OCI-LY1 (cell line): ENCODE measurements around the gene PTGES.

Experiments used
- H2AFZ ChIP-seq: fragments of 200-600 bp; sonication (generic), shearing (Covaris generic); 2 replicates; pipeline ENCODE4 v1.6.0; 2014; ENCODE audit warnings: antibody characterized with exemption, mild to moderate bottlenecking, low read length
- H3F3A ChIP-seq: fragments of 200-600 bp; sonication (generic), shearing (Covaris generic); 2 replicates; pipeline ENCODE4 v1.6.0; 2014; ENCODE audit warnings: mild to moderate bottlenecking, antibody characterized with exemption, low read length, moderate library complexity; ENCODE audit not compliant: insufficient read depth
- H3K27ac ChIP-seq: fragments of 200-600 bp; sonication (generic); 2 replicates; pipeline ENCODE4 v1.5.1; 2014; ENCODE audit warnings: low read length, mixed run types, mild to moderate bottlenecking, low read depth; ENCODE audit not compliant: poor library complexity, severe bottlenecking
- H3K27me3 ChIP-seq: fragments of 200-600 bp; sonication (generic); 2 replicates; pipeline ENCODE4 v1.6.0; 2014; ENCODE audit warnings: antibody characterized with exemption, mild to moderate bottlenecking, low read length, moderate library complexity; ENCODE audit not compliant: insufficient read depth
- H3K36me3 ChIP-seq: fragments of 200-600 bp; sonication (generic); 2 replicates; pipeline ENCODE4 v1.6.1; 2014; ENCODE audit warnings: mild to moderate bottlenecking, antibody characterized with exemption, low read length, moderate library complexity, mixed read lengths; ENCODE audit not compliant: insufficient read depth
- H3K4me1 ChIP-seq: fragments of 200-600 bp; sonication (generic); 2 replicates; pipeline ENCODE4 v1.5.1; 2014; ENCODE audit warnings: mild to moderate bottlenecking, low read length, moderate library complexity; ENCODE audit not compliant: insufficient read depth, severe bottlenecking
- H3K4me2 ChIP-seq: fragments of 200-600 bp; sonication (generic), shearing (Covaris generic); 2 replicates; pipeline ENCODE4 v1.6.1; 2014; ENCODE audit warnings: low read length
- H3K4me3 ChIP-seq: fragments of 200-600 bp; sonication (generic); 2 replicates; pipeline ENCODE4 v1.5.1; 2014; ENCODE audit warnings: low read length, low read depth, mild to moderate bottlenecking, mixed read lengths; ENCODE audit not compliant: poor library complexity, severe bottlenecking
- H3K79me2 ChIP-seq: fragments of 200-600 bp; shearing (Covaris generic); 2 replicates; pipeline ENCODE4 v1.6.1; 2016; ENCODE audit warnings: mixed run types, low read length, mixed read lengths; ENCODE audit not compliant: insufficient read depth
- H3K9ac ChIP-seq: fragments of 200-600 bp; sonication (generic), shearing (Covaris generic); 2 replicates; pipeline ENCODE4 v1.6.1; 2014; ENCODE audit warnings: mild to moderate bottlenecking, low read length, mixed read lengths
- H3K9me2 ChIP-seq: fragments of 200-600 bp; sonication (generic), shearing (Covaris generic); 2 replicates; pipeline ENCODE4 v1.6.1; 2014; ENCODE audit warnings: low read depth, mild to moderate bottlenecking, low read length, mixed read lengths
- H3K9me3 ChIP-seq: fragments of 200-600 bp; shearing (Covaris generic); 2 replicates; pipeline ENCODE4 v1.6.1; 2014; ENCODE audit warnings: low read length, mixed read lengths
- H4K20me1 ChIP-seq: fragments of 200-600 bp; sonication (generic), shearing (Covaris generic); 2 replicates; pipeline ENCODE4 v1.6.0; 2016; ENCODE audit warnings: mild to moderate bottlenecking, low read length; ENCODE audit not compliant: insufficient read depth
- CTCF ChIP-seq: fragments of 200-600 bp; sonication (generic), shearing (Covaris generic); IDR thresholded peaks from 2 replicates; pipeline ENCODE4 v1.5.1; 2017; ENCODE audit warnings: mild to moderate bottlenecking, antibody characterized with exemption, low read length, moderate library complexity, mixed read lengths
- EZH2 ChIP-seq: fragments of 200-600 bp; sonication (generic), shearing (Covaris generic); IDR thresholded peaks from 2 replicates; pipeline ENCODE4 v1.8.0; 2017; ENCODE audit warnings: borderline replicate concordance, mixed run types, mild to moderate bottlenecking, antibody characterized with exemption, low read length, moderate library complexity, mixed read lengths

PTGES gene

GRCh38 chr9:129745200-129745599 lies 7.6 kb downstream of the PTGES start:
- Histone ChIP-seq H3K4me1 (no peaks in the 10 kb centered on the region), H3K4me2 (no peak overlapping the region), H3K4me3 (no peak overlapping the region), H3K9me2 (no peaks in the 10 kb centered on the region), H3K9me3 (no peaks in the 10 kb centered on the region), H3K27ac (no peak overlapping the region), H3K27me3 (peaks cover 9% of the 10 kb centered on the region; the same call in 1 of the 2 replicates), H3K79me2 (no peaks in the 10 kb centered on the region), H4K20me1 (no peaks in the 10 kb centered on the region), H3K9ac (no peak overlapping the region), H3F3A (no peaks in the 10 kb centered on the region), H3K36me3 (no peaks in the 10 kb centered on the region), H2AFZ (no peak overlapping the region)
- TF ChIP-seq EZH2 (no peak), CTCF (no peak)

- Histone ChIP-seq H3K27me3 (peaks cover 14% of the 10 kb centered on the region; the same call in 1 of the 2 replicates), H3K4me3 (no peak overlapping the region), H2AFZ (no peak overlapping the region), H3K4me2 (no peak overlapping the region), H3K79me2 (no peaks in the 10 kb centered on the region), H3K9me2 (no peaks in the 10 kb centered on the region), H3K27ac (no peak overlapping the region), H3K36me3 (no peaks in the 10 kb centered on the region), H4K20me1 (no peaks in the 10 kb centered on the region), H3K9me3 (no peaks in the 10 kb centered on the region), H3K4me1 (peaks cover 5% of the 10 kb centered on the region), H3F3A (no peaks in the 10 kb centered on the region), H3K9ac (no peak overlapping the region)
- no peak for TF ChIP-seq CTCF
- TF ChIP-seq EZH2, result no peak
These were observed 12.0 kb downstream of the PTGES start for GRCh38 chr9:129740666-129741464.

GRCh38 chr9:129740174-129740573 lies 12.7 kb downstream of the PTGES start:
- H3F3A ChIP-seq, result no peaks in the 10 kb centered on the region
- H3K4me2 ChIP-seq, result no peak overlapping the region
- H3K27ac ChIP-seq, result no peak overlapping the region
- H3K4me1 ChIP-seq, result peaks cover 5% of the 10 kb centered on the region
- no peaks in the 10 kb centered on the region for H4K20me1 ChIP-seq
- peaks cover 14% of the 10 kb centered on the region; the same call in 1 of the 2 replicates for H3K27me3 ChIP-seq
- no peaks in the 10 kb centered on the region for H3K79me2 ChIP-seq
- H3K36me3 ChIP-seq, result no peaks in the 10 kb centered on the region
- H2AFZ ChIP-seq, result no peak overlapping the region
- H3K9me3 ChIP-seq, result no peaks in the 10 kb centered on the region
- H3K9me2 ChIP-seq, result no peaks in the 10 kb centered on the region
- TF ChIP-seq CTCF, result no peak
- TF ChIP-seq EZH2, result no peak
- H3K9ac ChIP-seq, result no peak overlapping the region
- H3K4me3 ChIP-seq, result no peak overlapping the region
